Mesenteric fat pad (tissue), 1 donor: ENCODE data around the gene CD274. TPM values are rescaled to one million over a fixed set of nuclear protein-coding genes. Genes with fewer than 3 reads are reported as not detected.

Source experiments
- total RNA-seq: library from RNA; stranded (reverse); fragmentation: NEBNext Ultra II Directional; extraction: Animal tissue kit (Norgen Biotek cat#: 25700); gene quantifications from one replicate; pipeline ENCODE4 v1.2.1, GENCODE V29; 2021
- donor health status: DM: yes; HTN: yes; CAD: no.

The CD274 gene
- total RNA-seq, 1 donor from 2014 or later: 1.0 TPM

Other genes with a start within 250 kb of the CD274 start
- not detected for gene INSL4, start 219.1 kb upstream of the CD274 start, total RNA-seq
- gene RLN2, start 145.8 kb upstream of the CD274 start, total RNA-seq: not detected
- gene RLN1, start 110.7 kb upstream of the CD274 start, total RNA-seq: not detected
- gene PLGRKT, start 12.6 kb upstream of the CD274 start, total RNA-seq: 19.5 TPM
- gene PDCD1LG2, start 60.0 kb downstream of the CD274 start, total RNA-seq: 3.6 TPM
- 22.5 TPM for gene RIC1, start 178.6 kb downstream of the CD274 start, total RNA-seq